ENCODE measurements around the gene SLC12A9.
"Not testable (repeated sequence)": the region's sequence is repeated elsewhere in the genome, so short reads cannot be mapped to it uniquely, and the experiment has no call there.

Gene SLC12A9

GRCh38 chr7:100826514-100827329, 25.8 kb upstream of the SLC12A9 start:
- no peak for DNase-seq

GRCh38 chr7:100827330-100828226, 24.9 kb upstream of the SLC12A9 start, which contains the start of gene EPHB4:
TSS of gene EPHB4 (minus strand) at chr7:100827523. CDS start at chr7:100827030, 493 bp downstream.
- DNase-seq = no peak

GRCh38 chr7:100829150-100829716, 23.3 kb upstream of the SLC12A9 start:
- DNase-seq = no peak

- DNase-seq = no peak
Observed at GRCh38 chr7:100830396-100830795, 22.1 kb upstream of the SLC12A9 start.

- DNase-seq = no peak
Observed at GRCh38 chr7:100832281-100832633, 20.3 kb upstream of the SLC12A9 start.

GRCh38 chr7:100835903-100836811, 16.4 kb upstream of the SLC12A9 start:
- no peak for DNase-seq

- no peak for DNase-seq
Observed at GRCh38 chr7:100836812-100837098, 15.8 kb upstream of the SLC12A9 start.

GRCh38 chr7:100837099-100837836, 15.2 kb upstream of the SLC12A9 start:
- peak; percentile 86 for DNase-seq

GRCh38 chr7:100839361-100839760, 13.2 kb upstream of the SLC12A9 start:
- DNase-seq = no peak

- no peak for DNase-seq
Observed at GRCh38 chr7:100840470-100841100, 11.9 kb upstream of the SLC12A9 start.

- no peak for DNase-seq
Observed at GRCh38 chr7:100847360-100847759, 5.2 kb upstream of the SLC12A9 start.

- no peak for DNase-seq
Observed at GRCh38 chr7:100854146-100854895, 1.8 kb downstream of the SLC12A9 start.

GRCh38 chr7:100854899-100855298, 2.4 kb downstream of the SLC12A9 start:
- DNase-seq = not testable (repeated sequence)

- DNase-seq = no peak
Observed at GRCh38 chr7:100855515-100855914, 3.0 kb downstream of the SLC12A9 start.

GRCh38 chr7:100856871-100857282, 4.4 kb downstream of the SLC12A9 start:
- no peak for DNase-seq

- no peak for DNase-seq
Observed at GRCh38 chr7:100859856-100860255, 7.3 kb downstream of the SLC12A9 start.

GRCh38 chr7:100860702-100861615, 8.4 kb downstream of the SLC12A9 start:
- DNase-seq = no peak

GRCh38 chr7:100861616-100861985, 9.1 kb downstream of the SLC12A9 start:
- DNase-seq = no peak

- no peak for DNase-seq
Observed at GRCh38 chr7:100863406-100863950, 11.0 kb downstream of the SLC12A9 start.

All from NCI-H774 (cell line).